Calu3 (cell line): ENCODE results near the gene TCF12. TPM values are rescaled to one million over a fixed set of nuclear protein-coding genes. Genes with fewer than 3 reads are reported as not detected.

ENCODE experiments used
- BruUV-seq: library from RNA; stranded (reverse); fragments of 400-500 nt; replicated peaks from 2 replicates; lab custom pipeline; 2021; lab: Mats Ljungman, UMichigan
- CTCF ChIA-PET: fragments of 300-600 bp; sonication (Branson Sonifier 250); formaldehyde crosslinking; loops from one replicate; lab custom pipeline; 2022; ENCODE audit warnings: antibody characterized with exemption; lab: Charles Lee
- DNase-seq: peaks from one replicate; pipeline ENCODE4 v3.0.0; 2022
- H3K27ac Mint-ChIP-seq: one replicate; pipeline ENCODE4 v1.8.0; 2022; ENCODE audit warnings: mixed read lengths; ENCODE audit not compliant: unreplicated experiment
- H3K27me3 Mint-ChIP-seq: one replicate; pipeline ENCODE4 v1.8.0; 2022; ENCODE audit warnings: mixed read lengths; ENCODE audit not compliant: unreplicated experiment
- H3K36me3 Mint-ChIP-seq: one replicate; pipeline ENCODE4 v1.8.0; 2022; ENCODE audit warnings: mild to moderate bottlenecking, moderate library complexity, mixed read lengths; ENCODE audit not compliant: insufficient read depth, unreplicated experiment
- H3K4me1 Mint-ChIP-seq: one replicate; pipeline ENCODE4 v1.8.0; 2022; ENCODE audit warnings: mild to moderate bottlenecking, low read depth, mixed read lengths; ENCODE audit not compliant: unreplicated experiment
- H3K4me3 Mint-ChIP-seq: one replicate; pipeline ENCODE4 v1.8.0; 2022; ENCODE audit warnings: mild to moderate bottlenecking, low read depth, moderate library complexity, mixed read lengths; ENCODE audit not compliant: unreplicated experiment
- H3K9me3 Mint-ChIP-seq: one replicate; pipeline ENCODE4 v1.8.0; 2022; ENCODE audit warnings: low read depth, mixed read lengths; ENCODE audit not compliant: unreplicated experiment
- CTCF ChIP-seq: fragments of 200-600 bp; IDR thresholded peaks from one replicate; pipeline ENCODE4 v1.8.0; 2022; ENCODE audit warnings: antibody characterized with exemption; ENCODE audit not compliant: unreplicated experiment
- intact Hi-C: fragments of 100-400 bp; cut with micrococcal nuclease; formaldehyde crosslinking; loops from one replicate; pipeline ENCODE4 v1.10.0; 2022; ENCODE audit not compliant: unreplicated experiment
- total RNA-seq: library from RNA; stranded (reverse); gene quantifications from 2 replicates; pipeline ENCODE4 v1.2.3, GENCODE V29; 2022

The TCF12 gene
- total RNA-seq, 1 experiment from 2014 or later = 127 TPM

- Mint-ChIP-seq H3K36me3 (no peaks in the 10 kb centered on the region), H3K4me1 (no peaks in the 10 kb centered on the region), H3K4me3 (no peak overlapping the region), H3K27me3 (no peaks in the 10 kb centered on the region), H3K27ac (no peak overlapping the region), H3K9me3 (no peaks in the 10 kb centered on the region)
- intact Hi-C loops = no loop called here
- DNase-seq = no peak
- TF ChIP-seq CTCF = no peak
- BruUV-seq = no TSS peak
- CTCF ChIA-PET = no interaction called here
Measured at GRCh38 chr15:57229051-57229450, 310.6 kb downstream of the TCF12 start.

DNA sequence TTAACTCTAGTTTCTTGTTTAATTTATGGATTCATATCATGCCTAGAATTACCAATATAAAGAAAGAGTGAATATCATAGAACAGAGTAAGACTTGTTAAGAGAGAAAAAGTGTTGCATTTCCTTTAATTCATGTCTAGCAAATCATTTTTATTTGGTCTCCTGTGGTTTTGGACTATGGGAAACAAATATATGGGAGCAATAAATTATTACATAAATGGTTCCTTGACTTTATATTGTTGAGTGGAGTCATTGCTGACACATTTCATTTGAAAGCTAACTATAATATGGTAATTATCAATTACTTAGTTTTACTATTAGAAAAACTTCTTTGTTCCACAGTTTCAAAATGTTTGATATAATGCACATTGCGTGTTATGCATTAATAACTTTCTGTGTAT, 313.1 kb downstream of the TCF12 start:
- no TSS peak for BruUV-seq
- intact Hi-C loops = no loop called here
- no peaks in the 10 kb centered on the region for H3K9me3 Mint-ChIP-seq
- no peak for TF ChIP-seq CTCF
- no peaks in the 10 kb centered on the region for H3K27me3 Mint-ChIP-seq
- no peak overlapping the region for H3K4me3 Mint-ChIP-seq
- no peak overlapping the region for H3K27ac Mint-ChIP-seq
- DNase-seq = no peak
- H3K4me1 Mint-ChIP-seq = no peaks in the 10 kb centered on the region
- H3K36me3 Mint-ChIP-seq = no peaks in the 10 kb centered on the region
- CTCF ChIA-PET = no interaction called here

GRCh38 chr15:57234156-57234555, 315.7 kb downstream of the TCF12 start:
- no peak overlapping the region for H3K27ac Mint-ChIP-seq

GRCh38 chr15:57235186-57235585, 316.7 kb downstream of the TCF12 start:
- BruUV-seq = no TSS peak
- DNase-seq = no peak
- no peak for TF ChIP-seq CTCF
- intact Hi-C loops = no loop called here
- no peak overlapping the region for H3K4me3 Mint-ChIP-seq
- H3K9me3 Mint-ChIP-seq = no peaks in the 10 kb centered on the region
- H3K27me3 Mint-ChIP-seq = no peaks in the 10 kb centered on the region
- H3K27ac Mint-ChIP-seq = no peak overlapping the region
- no peaks in the 10 kb centered on the region for H3K4me1 Mint-ChIP-seq
- no peaks in the 10 kb centered on the region for H3K36me3 Mint-ChIP-seq
- CTCF ChIA-PET = no interaction called here

More at GRCh38 chr15:57234156-57234555, 315.7 kb downstream of the TCF12 start:
- H3K4me3 Mint-ChIP-seq = no peak overlapping the region
- intact Hi-C loops = no loop called here
- no peak for DNase-seq
- no TSS peak for BruUV-seq
- H3K9me3 Mint-ChIP-seq = no peaks in the 10 kb centered on the region
- CTCF ChIA-PET = no interaction called here
- no peak for TF ChIP-seq CTCF
- H3K4me1 Mint-ChIP-seq = no peaks in the 10 kb centered on the region
- H3K27me3 Mint-ChIP-seq = no peaks in the 10 kb centered on the region
- H3K36me3 Mint-ChIP-seq = no peaks in the 10 kb centered on the region
